ENCODE data around the gene CLGN.
A peak's percentile ranks its signal among the peaks of the same experiment; 100 is the strongest.

CLGN gene

DNA sequence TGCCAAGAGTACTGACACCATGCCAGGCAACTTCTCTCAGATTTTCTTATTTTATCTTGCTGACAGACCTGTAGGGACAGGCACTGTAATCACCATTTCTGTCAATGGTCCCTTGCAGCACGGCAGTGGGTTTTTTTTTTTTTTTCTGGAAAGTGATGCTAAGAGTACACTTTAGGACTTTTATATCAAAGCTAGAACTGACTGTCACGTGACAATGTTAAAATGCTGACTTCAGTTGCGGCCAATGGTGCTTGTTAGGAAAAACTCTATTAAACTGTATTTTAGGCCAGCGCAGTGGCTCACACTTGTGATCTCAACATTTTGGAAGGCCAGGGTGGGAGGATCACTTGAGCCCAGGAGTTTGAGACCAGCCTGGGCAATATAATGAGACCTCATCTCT, 66.3 kb downstream of the CLGN start:
- Histone ChIP-seq H3K4me2 (no peak overlapping the region), H3K36me3 (no peaks in the 10 kb centered on the region), H3K9me3 (replicated peaks in 1 of 11) (no peaks in the 10 kb centered on the region), H3K27me3 (no peaks in the 10 kb centered on the region), H3K9ac (no peak overlapping the region), H3K27ac (no peak overlapping the region), H3K4me1 (peaks cover 0 to 19% (median 14%) of the 10 kb centered on the region in 10 experiments; a peak in 18 of 20 replicates), H4K20me1 (no peaks in the 10 kb centered on the region), H3K4me3 (no peak overlapping the region)
- no peak for TF ChIP-seq Cebpa-rat (IDR thresholded peaks at IDR 0.05)

DNA sequence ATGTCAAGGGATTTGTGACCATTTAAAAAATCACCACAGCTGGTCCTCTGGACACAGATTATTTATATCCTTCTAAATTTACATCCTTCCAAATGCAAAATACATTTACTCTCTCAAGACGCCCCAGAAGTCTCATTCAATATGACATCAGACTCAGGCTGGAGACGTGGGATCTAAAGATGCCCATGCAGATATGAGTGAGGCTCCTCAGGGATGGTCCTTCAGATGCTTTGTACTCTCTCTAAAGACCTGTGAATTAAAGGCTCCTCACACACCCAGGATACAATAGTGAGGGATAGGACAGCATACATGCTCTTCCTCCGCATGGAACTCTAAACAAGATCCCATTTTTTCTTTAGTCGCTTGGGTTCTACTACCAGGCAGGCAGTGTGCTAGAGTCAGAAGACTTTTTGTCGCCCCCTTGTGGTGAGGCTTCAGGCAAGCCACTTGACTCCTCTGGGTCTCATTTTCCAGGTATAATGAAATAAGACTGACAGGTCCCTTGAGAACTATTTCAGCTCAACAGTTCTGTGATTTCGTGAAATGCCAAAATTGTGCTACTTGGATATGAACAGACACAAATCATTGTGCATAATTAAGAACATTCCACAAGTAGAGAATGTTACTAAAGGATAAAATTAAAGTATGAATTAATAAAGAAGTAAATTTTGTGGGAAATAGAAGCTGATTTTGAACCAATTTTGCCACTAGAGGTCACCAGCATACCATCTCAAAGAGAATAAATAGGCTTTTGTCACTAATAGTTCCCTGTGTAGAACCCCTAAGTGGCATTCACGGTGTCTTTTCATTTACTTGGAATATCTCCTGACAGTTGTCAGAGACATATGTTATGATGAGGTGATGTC, 67.7 kb downstream of the CLGN start:
- TF ChIP-seq Cebpa-rat (IDR thresholded peaks at IDR 0.05) = no peak
- peak overlapping the region in 10 of 11 experiments; percentile 8 to 77 (median 62); a peak in 17 of 22 replicates for H3K4me2 ChIP-seq
- H3K36me3 ChIP-seq = no peaks in the 10 kb centered on the region
- no peak overlapping the region for H3K4me3 ChIP-seq
- H3K4me1 ChIP-seq = peaks cover 0 to 19% (median 14%) of the 10 kb centered on the region in 10 experiments; a peak in 18 of 20 replicates
- no peaks in the 10 kb centered on the region for H3K9me3 ChIP-seq (replicated peaks in 1 of 11)
- no peak overlapping the region for H3K27ac ChIP-seq
- H3K9ac ChIP-seq = peak overlapping the region in 1 of 11 experiments; percentile 28; a peak in 1 of 22 replicates
- H3K27me3 ChIP-seq = no peaks in the 10 kb centered on the region
- H4K20me1 ChIP-seq = no peaks in the 10 kb centered on the region

DNA sequence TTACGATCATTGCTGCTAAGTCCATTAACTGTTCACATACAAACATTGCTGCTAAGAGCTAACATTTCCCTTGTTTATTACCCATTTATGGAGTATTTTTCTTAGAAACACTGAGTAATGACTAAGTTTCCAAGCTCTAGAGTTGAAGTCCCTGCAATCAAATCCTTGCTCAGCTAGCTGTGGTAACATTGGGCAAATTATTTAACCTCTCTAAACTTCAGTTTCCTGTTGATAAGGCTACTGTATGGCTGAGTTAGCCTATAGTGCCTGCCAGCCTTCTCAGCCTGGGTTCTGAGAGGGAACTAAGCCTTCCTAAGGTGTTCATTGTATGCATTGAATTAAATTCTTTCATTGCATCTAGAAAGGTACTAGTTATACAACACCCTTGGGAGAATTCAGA, 69.2 kb downstream of the CLGN start:
- Histone ChIP-seq H3K27me3 (no peaks in the 10 kb centered on the region), H3K9me3 (replicated peaks in 1 of 11) (no peaks in the 10 kb centered on the region), H3K36me3 (no peaks in the 10 kb centered on the region), H3K4me1 (peaks cover 0 to 19% (median 14%) of the 10 kb centered on the region in 10 experiments; a peak in 18 of 20 replicates), H3K4me3 (no peak overlapping the region), H3K9ac (no peak overlapping the region), H3K27ac (no peak overlapping the region), H4K20me1 (no peaks in the 10 kb centered on the region), H3K4me2 (peak overlapping the region in 4 of 11 experiments; percentile 67 to 77 (median 72); a peak in 5 of 22 replicates)
- no peak for TF ChIP-seq Cebpa-rat (IDR thresholded peaks at IDR 0.05)

DNA sequence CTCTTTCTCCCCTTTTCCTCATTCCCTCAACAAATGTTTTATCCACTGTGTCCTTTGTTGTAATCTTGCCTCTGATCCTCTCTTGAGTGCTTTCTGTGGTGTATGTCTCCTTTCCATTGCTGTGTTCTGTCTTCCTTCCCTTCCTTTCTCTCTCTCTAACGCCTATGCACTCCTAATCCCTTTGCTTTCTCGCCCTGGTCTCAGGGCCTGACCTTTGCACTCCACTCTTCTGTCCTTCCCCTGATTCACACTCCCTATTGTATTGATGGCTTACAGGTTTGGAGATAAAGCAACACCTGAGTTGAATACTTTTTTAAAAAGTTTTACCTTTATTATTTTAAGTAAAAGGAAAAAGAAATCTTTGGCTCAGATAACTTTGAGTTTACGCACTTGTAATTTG, 69.6 kb downstream of the CLGN start:
- no peaks in the 10 kb centered on the region for H3K9me3 ChIP-seq (replicated peaks in 1 of 11)
- no peaks in the 10 kb centered on the region for H3K36me3 ChIP-seq
- H3K4me1 ChIP-seq = peaks cover 0 to 19% (median 14%) of the 10 kb centered on the region in 10 experiments; a peak in 18 of 20 replicates
- H3K27me3 ChIP-seq = no peaks in the 10 kb centered on the region
- no peaks in the 10 kb centered on the region for H4K20me1 ChIP-seq
- H3K27ac ChIP-seq = no peak overlapping the region
- TF ChIP-seq Cebpa-rat (IDR thresholded peaks at IDR 0.05) = no peak
- no peak overlapping the region for H3K9ac ChIP-seq
- H3K4me2 ChIP-seq = no peak overlapping the region
- no peak overlapping the region for H3K4me3 ChIP-seq

DNA sequence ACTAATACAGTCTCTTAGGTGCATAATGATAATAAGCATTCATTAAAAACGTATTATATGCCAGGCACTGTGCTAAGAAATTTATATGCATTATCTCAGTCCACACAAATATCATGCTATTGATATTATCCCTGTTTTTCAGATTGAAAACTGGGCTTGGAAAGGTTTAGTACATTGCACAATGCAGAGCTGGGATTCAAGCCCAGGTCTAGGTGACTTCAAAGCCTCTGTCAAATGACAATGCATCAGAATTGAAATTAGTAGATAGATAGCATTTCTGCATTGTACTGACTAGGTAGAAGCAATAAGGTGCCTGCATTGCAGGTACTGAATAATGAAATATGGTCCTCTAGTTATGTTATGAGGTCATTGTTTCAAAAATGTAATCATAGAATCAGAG, 72.2 kb downstream of the CLGN start:
- Histone ChIP-seq H3K36me3 (no peaks in the 10 kb centered on the region), H3K9ac (no peak overlapping the region), H3K4me3 (no peak overlapping the region), H3K27me3 (no peaks in the 10 kb centered on the region), H3K4me1 (peaks cover 0 to 19% (median 14%) of the 10 kb centered on the region in 10 experiments; a peak in 18 of 20 replicates), H3K9me3 (replicated peaks in 1 of 11) (no peaks in the 10 kb centered on the region), H3K27ac (no peak overlapping the region), H4K20me1 (no peaks in the 10 kb centered on the region), H3K4me2 (no peak overlapping the region)
- no peak for TF ChIP-seq Cebpa-rat (IDR thresholded peaks at IDR 0.05)

DNA sequence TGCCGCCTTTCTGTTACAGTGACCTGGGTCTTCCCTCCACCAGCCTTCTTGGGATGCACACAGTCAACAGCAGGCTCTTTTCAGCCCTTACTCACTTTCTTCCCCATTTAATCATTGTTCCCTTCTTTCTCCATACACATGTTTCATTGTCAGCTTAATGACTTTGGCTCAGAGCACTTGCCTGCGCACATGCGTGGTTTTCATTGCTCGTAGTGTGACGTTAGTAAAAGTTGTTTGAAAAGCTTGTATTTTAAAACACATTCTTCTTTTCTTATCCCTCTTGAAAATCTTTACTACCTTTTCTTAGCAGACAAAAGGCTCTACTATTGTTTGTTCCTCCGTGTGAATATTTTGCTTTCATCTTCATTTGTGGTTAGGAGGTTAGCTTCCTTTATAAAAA, 73.7 kb downstream of the CLGN start:
- Histone ChIP-seq H3K36me3 (no peaks in the 10 kb centered on the region), H3K27ac (no peak overlapping the region), H3K27me3 (no peaks in the 10 kb centered on the region), H3K4me3 (no peak overlapping the region), H4K20me1 (no peaks in the 10 kb centered on the region), H3K9ac (no peak overlapping the region), H3K9me3 (replicated peaks in 1 of 11) (no peaks in the 10 kb centered on the region), H3K4me2 (no peak overlapping the region), H3K4me1 (peaks cover 0 to 7% (median 1%) of the 10 kb centered on the region in 10 experiments; a peak in 12 of 20 replicates)
- no peak for TF ChIP-seq Cebpa-rat (IDR thresholded peaks at IDR 0.05)

DNA sequence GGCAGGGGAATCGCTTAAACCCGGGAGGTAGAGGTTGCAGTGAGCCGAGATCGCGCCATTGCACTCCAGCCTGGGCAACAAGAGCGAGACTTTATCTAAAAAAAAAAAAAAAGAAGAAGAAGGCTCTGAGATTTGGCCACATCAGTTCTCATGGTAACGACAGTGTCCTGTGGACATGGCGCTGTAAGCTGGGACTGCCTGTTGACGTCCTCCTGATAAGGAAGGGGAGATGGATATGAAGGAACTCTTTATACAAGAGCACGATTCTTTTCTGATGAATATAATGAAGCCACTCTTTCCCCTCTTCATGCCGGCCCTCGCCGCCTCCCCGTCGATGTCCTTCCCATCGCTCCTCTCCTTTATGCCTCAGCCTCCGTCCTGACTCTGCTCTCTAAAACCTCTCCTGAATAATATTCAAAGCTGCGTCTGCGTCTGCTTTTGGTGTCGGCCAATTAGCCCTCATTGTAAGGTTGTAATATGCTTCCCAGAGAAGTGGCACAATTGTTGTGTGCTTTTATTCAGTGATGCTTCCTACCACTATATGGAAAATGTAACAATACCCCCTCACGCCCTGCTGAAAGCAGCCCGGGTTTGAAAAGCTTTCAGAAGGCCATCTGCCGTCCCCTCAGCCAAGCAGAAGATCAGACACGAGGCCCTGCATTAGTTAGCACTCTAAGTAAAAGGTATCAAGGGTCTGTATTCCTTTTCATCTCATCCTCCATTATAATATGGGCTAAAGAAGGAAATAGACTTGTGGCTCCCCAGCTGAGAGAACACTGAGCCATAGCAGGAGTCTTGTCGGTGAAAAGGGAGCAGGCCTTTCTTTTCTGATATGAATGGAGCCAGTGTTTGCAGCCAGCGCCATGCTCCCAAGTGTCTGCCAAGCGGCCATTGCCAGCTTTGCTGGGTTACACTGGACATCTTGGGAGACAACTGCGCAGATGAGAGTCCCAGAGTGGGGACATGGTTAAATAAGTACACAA, 76.1 kb downstream of the CLGN start:
- TF ChIP-seq Cebpa-rat (IDR thresholded peaks at IDR 0.05) = no peak
- Histone ChIP-seq H3K27ac (no peak overlapping the region), H3K4me2 (no peak overlapping the region), H4K20me1 (no peaks in the 10 kb centered on the region), H3K36me3 (no peaks in the 10 kb centered on the region), H3K4me1 (no peaks in the 10 kb centered on the region; a peak in 1 of 20 replicates), H3K9ac (no peak overlapping the region), H3K9me3 (replicated peaks in 1 of 11) (no peaks in the 10 kb centered on the region), H3K27me3 (no peaks in the 10 kb centered on the region), H3K4me3 (no peak overlapping the region)

DNA sequence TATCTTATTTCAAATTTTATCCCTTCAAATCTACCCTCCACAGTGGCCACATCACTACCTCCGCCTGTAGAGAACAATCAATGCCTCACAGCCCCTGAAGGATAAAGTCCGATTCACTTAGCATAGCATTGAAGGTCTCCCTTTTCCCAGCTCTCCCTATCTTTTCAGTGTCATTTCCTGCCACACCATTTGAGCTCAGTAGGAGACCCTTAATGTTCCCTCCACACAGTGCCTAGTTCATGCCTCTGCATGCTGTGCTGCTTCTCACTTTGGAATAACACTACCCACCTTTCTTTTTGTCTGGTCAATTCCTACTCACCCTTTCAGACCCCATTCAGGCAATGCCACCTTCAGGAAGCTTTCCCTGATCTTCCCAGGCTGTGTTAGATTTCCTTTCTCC, 77.6 kb downstream of the CLGN start:
- Histone ChIP-seq H3K9me3 (replicated peaks in 1 of 11) (no peaks in the 10 kb centered on the region), H3K4me1 (no peaks in the 10 kb centered on the region; a peak in 1 of 20 replicates), H4K20me1 (no peaks in the 10 kb centered on the region), H3K4me2 (no peak overlapping the region), H3K27me3 (no peaks in the 10 kb centered on the region), H3K9ac (no peak overlapping the region), H3K36me3 (no peaks in the 10 kb centered on the region), H3K4me3 (no peak overlapping the region), H3K27ac (no peak overlapping the region)
- no peak for TF ChIP-seq Cebpa-rat (IDR thresholded peaks at IDR 0.05)

DNA sequence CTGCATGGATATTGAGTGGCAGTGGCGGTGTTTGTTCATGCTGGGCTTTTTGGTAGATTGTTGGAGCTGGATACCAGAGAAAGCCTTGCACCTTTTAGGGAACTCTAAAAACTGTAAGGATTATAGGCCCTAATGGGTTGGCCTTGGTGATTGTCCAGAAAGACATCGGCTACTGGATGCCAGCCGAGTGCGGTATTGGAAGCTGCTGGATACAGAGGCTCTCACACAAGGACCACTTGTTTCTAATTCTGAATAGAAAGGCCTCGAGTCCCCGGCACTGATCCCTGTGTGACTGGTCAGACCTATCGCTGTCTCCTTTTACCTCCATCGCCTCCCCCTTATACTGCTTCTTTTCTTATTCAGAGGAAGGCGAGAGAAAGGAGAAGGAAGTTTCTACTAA, 81.3 kb downstream of the CLGN start:
- Histone ChIP-seq H3K9me3 (replicated peaks in 1 of 11) (no peaks in the 10 kb centered on the region), H3K4me1 (no peaks in the 10 kb centered on the region), H3K27ac (no peak overlapping the region), H4K20me1 (no peaks in the 10 kb centered on the region), H3K4me3 (no peak overlapping the region), H3K36me3 (no peaks in the 10 kb centered on the region), H3K27me3 (no peaks in the 10 kb centered on the region), H3K4me2 (no peak overlapping the region), H3K9ac (no peak overlapping the region)
- no peak for TF ChIP-seq Cebpa-rat (IDR thresholded peaks at IDR 0.05)
